Measurements from ENCODE around the gene CCDC47. TPM values are rescaled to one million over a fixed set of nuclear protein-coding genes. Genes with fewer than 3 reads are reported as not detected.
A peak's percentile ranks its signal among the peaks of the same experiment; 100 is the strongest.

CCDC47 gene
- total and polyA plus RNA-seq, 4 donors: 27.9 to 65.8 (median 49.0) TPM

DNA sequence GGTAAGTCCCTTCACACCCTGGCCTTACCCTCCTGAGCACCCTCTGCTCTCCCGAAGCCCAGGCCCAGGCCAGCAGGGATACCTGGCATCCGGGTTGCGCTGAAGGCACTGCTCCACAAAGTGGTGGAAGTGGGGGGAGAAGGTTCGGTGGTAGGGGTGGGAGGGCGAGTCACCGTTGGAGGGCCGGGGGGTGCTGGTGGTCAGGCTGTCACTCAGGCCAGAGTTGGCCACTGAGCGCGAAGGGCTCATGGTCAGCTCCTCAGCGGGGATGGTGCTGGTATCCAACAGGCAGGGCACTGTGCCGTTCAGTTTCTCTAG lies 69.2 kb downstream of the CCDC47 start:
- H3K27me3 ChIP-seq (ENCODE audit: control insufficient read depth in 1 of 2, insufficient read depth in 2 of 2, low read length in 1 of 2): no peaks in the 10 kb centered on the region
- no peak overlapping the region for H3K4me3 ChIP-seq (ENCODE audit: low read length in 2 of 2)
- intact Hi-C loops (cut with DNase I): no loop called here
- 90 to 91% methylated on average over 10 to 11 of the region's 11 CpGs for WGBS, 2 donors
- H3K4me1 ChIP-seq (ENCODE audit: control insufficient read depth in 1 of 2, insufficient read depth in 2 of 2, low read length in 2 of 2): no peaks in the 10 kb centered on the region
- DNase-seq (no peak), ATAC-seq (ENCODE audit: low FRiP score) (no peak)
- H3K27ac ChIP-seq (ENCODE audit: low read depth in 1 of 2, low read length in 2 of 2): no peak overlapping the region
- peaks cover 0 to 7% of the 10 kb centered on the region in 2 donors for H3K36me3 ChIP-seq (ENCODE audit: control insufficient read depth in 1 of 2, insufficient read depth in 2 of 2, low read length in 1 of 2)
- H3K9me3 ChIP-seq (ENCODE audit: control insufficient read depth, low read length): no peaks in the 10 kb centered on the region

DNA sequence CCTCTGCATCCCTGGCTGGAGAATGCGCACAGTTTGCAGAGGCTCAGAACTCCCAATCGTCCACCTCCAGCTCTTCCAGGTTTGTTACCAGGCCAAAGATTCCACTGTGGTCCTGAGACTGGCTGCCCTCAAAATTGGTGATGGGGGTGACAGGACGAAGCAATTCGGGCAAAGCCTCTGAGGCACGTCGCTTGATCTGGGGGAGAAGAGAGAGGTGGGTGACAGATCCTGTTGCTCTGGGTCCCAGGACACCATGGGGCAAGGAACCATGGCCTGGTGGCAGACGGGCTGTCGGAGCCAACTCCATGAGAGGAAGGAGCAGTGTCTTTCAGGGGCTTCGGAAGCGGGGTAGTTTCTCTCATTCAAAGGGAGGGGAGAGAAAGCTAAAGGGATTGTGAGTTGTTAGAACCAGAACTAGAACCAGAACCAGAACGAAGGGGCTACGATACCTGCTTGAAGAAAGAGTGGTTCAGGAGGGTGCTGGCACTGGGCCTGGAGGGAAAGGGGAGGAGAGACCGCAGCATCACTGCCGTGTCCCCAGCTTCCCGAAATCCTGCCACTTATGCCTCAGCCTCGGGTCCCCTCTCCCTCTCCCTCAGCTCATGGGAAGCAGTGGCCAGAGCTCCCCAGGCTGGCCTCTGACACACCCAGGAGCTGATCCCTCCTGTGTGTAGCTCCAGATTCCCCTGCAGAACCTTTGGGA lies 69.7 kb downstream of the CCDC47 start:
- 90% methylated on average over 16 of the region's 16 CpGs for WGBS, 2 donors
- Histone ChIP-seq H3K27ac (ENCODE audit: low read depth in 1 of 2, low read length in 2 of 2) (no peak overlapping the region), H3K27me3 (ENCODE audit: control insufficient read depth in 1 of 2, insufficient read depth in 2 of 2, low read length in 1 of 2) (no peaks in the 10 kb centered on the region), H3K9me3 (ENCODE audit: control insufficient read depth, low read length) (no peaks in the 10 kb centered on the region), H3K4me3 (ENCODE audit: low read length in 2 of 2) (no peak overlapping the region), H3K36me3 (ENCODE audit: control insufficient read depth in 1 of 2, insufficient read depth in 2 of 2, low read length in 1 of 2) (peaks cover 0 to 6% of the 10 kb centered on the region in 2 donors), H3K4me1 (ENCODE audit: control insufficient read depth in 1 of 2, insufficient read depth in 2 of 2, low read length in 2 of 2) (no peaks in the 10 kb centered on the region)
- intact Hi-C loops (cut with DNase I): no loop called here
- DNase-seq: no peak
- no peak for ATAC-seq (ENCODE audit: low FRiP score)

DNA sequence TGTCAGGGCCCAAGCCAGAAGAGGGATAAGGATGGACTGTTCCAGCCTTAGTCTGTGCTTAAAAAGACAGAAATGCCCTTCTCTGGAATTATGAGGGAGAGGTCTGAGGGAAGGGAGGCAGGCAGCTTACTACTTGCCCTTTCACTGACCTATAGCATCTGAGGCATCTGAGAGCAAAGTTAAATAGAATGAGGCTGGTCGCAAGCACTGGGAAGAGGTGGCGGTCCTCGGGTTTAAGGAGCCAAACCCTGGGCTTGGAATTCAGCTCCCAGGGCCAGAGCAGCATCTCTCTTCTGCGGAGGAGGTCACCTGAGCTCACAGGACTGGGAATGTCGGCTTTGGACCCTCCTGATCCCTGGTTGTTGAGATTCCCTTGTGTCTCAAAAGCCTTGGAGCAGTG lies 70.4 kb downstream of the CCDC47 start:
- 82 to 86% methylated on average over 5 of the region's 5 CpGs for WGBS, 2 donors
- no peaks in the 10 kb centered on the region for H3K9me3 ChIP-seq (ENCODE audit: control insufficient read depth, low read length)
- no peak overlapping the region for H3K27ac ChIP-seq (ENCODE audit: low read depth in 1 of 2, low read length in 2 of 2)
- no peak for DNase-seq
- H3K27me3 ChIP-seq (ENCODE audit: control insufficient read depth in 1 of 2, insufficient read depth in 2 of 2, low read length in 1 of 2): no peaks in the 10 kb centered on the region
- ATAC-seq (ENCODE audit: low FRiP score): no peak
- intact Hi-C loops (cut with DNase I): no loop called here
- H3K4me1 ChIP-seq (ENCODE audit: control insufficient read depth in 1 of 2, insufficient read depth in 2 of 2, low read length in 2 of 2): no peaks in the 10 kb centered on the region
- H3K4me3 ChIP-seq (ENCODE audit: low read length in 2 of 2): no peak overlapping the region
- peaks cover 0 to 6% of the 10 kb centered on the region in 2 donors for H3K36me3 ChIP-seq (ENCODE audit: control insufficient read depth in 1 of 2, insufficient read depth in 2 of 2, low read length in 1 of 2)

DNA sequence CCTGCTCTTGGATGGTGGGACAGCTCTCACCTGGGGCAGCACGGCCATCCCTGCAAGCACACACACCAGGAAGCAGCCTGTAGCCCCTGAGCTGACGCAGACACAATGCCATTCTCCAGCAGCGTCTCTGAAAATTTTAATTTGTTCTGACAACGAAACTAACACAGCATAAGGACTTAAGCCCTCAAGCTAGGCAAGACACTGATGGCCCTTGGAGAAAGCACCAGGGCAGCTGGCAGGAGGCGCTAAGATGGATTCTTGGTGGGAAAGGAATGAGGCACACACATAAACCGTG lies 70.7 kb downstream of the CCDC47 start:
- intact Hi-C loops (cut with DNase I): no loop called here
- Histone ChIP-seq H3K27me3 (ENCODE audit: control insufficient read depth in 1 of 2, insufficient read depth in 2 of 2, low read length in 1 of 2) (no peaks in the 10 kb centered on the region), H3K36me3 (ENCODE audit: control insufficient read depth in 1 of 2, insufficient read depth in 2 of 2, low read length in 1 of 2) (peaks cover 0 to 6% of the 10 kb centered on the region in 2 donors), H3K4me1 (ENCODE audit: control insufficient read depth in 1 of 2, insufficient read depth in 2 of 2, low read length in 2 of 2) (no peaks in the 10 kb centered on the region), H3K9me3 (ENCODE audit: control insufficient read depth, low read length) (no peaks in the 10 kb centered on the region), H3K27ac (ENCODE audit: low read depth in 1 of 2, low read length in 2 of 2) (no peak overlapping the region), H3K4me3 (ENCODE audit: low read length in 2 of 2) (no peak overlapping the region)
- DNase-seq (no peak), ATAC-seq (ENCODE audit: low FRiP score) (no peak)
- WGBS, 2 donors: 80 to 88% methylated on average over 6 of the region's 6 CpGs

DNA sequence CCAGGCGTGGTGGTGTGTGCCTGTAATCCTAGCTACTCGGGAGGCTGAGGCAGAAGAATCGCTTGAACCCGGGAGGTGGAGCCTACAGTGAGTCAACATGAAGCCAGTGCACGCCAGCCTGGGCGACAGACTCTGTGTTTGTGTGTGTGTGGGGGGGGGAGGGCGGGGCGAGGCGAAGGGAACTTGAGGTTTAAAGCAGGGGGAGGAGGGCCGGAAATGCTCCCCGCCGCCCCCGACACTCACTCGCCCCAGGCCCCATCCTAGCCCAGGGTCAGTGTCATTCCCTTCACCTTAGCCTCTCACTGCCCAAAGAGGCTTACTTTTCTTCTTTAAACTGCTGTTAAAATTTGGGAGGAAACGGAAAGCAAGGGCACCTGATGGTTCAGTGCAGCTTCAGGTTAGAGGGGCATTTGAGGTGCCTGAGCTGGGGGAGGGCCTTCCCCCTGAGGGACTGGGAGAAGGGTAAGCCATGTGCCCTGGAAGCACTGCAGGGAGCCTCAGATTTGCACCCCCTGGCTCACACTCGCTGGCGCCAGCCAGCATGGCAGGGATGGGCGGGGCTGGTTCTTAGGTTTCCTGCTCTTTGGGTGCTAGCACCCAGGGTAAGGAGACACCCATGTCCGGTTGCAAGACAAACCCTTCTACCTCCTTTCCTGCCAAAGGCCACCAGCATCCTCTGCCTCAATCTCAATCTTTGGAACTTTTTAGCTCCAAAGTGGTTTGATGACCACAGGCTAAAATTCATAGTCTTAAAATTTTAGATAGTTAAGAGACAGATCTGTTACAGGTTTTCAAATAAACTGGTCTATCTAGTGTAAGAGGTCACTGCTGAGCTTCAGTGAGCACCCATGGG lies 71.3 kb downstream of the CCDC47 start:
- intact Hi-C loops (cut with DNase I): no loop called here
- ATAC-seq (ENCODE audit: low FRiP score) (no peak), DNase-seq (peak in 1 of 2 donors; percentile 68)
- Histone ChIP-seq H3K4me1 (ENCODE audit: control insufficient read depth in 1 of 2, insufficient read depth in 2 of 2, low read length in 2 of 2) (no peaks in the 10 kb centered on the region), H3K4me3 (ENCODE audit: low read length in 2 of 2) (no peak overlapping the region), H3K9me3 (ENCODE audit: control insufficient read depth, low read length) (no peaks in the 10 kb centered on the region), H3K36me3 (ENCODE audit: control insufficient read depth in 1 of 2, insufficient read depth in 2 of 2, low read length in 1 of 2) (peaks cover 0 to 6% of the 10 kb centered on the region in 2 donors), H3K27ac (ENCODE audit: low read depth in 1 of 2, low read length in 2 of 2) (no peak overlapping the region), H3K27me3 (ENCODE audit: control insufficient read depth in 1 of 2, insufficient read depth in 2 of 2, low read length in 1 of 2) (no peaks in the 10 kb centered on the region)
- 87 to 92% methylated on average over 17 to 19 of the region's 19 CpGs for WGBS, 2 donors

DNA sequence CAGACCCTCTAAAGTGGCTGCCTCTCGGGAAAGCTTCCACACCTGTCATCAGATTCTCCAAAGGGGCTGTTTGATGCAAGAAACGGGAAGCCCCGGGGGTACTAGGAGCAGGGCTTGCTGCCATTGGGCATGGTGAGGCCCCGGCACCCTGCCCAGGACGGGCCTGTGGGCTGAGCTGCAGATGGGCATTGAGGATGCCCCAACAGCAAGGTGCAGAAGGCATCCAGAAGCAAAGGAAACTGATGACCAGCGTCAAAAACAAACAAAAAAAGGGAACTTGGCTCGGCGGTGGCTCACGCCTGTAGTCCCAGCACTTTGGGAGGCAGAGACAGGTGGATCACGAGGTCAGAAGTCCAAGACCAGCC lies 72.0 kb downstream of the CCDC47 start:
- Histone ChIP-seq H3K27ac (ENCODE audit: low read depth in 1 of 2, low read length in 2 of 2) (peak overlapping the region in 1 of 2 donors; percentile 48), H3K27me3 (ENCODE audit: control insufficient read depth in 1 of 2, insufficient read depth in 2 of 2, low read length in 1 of 2) (no peaks in the 10 kb centered on the region), H3K36me3 (ENCODE audit: control insufficient read depth in 1 of 2, insufficient read depth in 2 of 2, low read length in 1 of 2) (peaks cover 0 to 6% of the 10 kb centered on the region in 2 donors), H3K9me3 (ENCODE audit: control insufficient read depth, low read length) (no peaks in the 10 kb centered on the region), H3K4me3 (ENCODE audit: low read length in 2 of 2) (no peak overlapping the region), H3K4me1 (ENCODE audit: control insufficient read depth in 1 of 2, insufficient read depth in 2 of 2, low read length in 2 of 2) (no peaks in the 10 kb centered on the region)
- DNase-seq (no peak), ATAC-seq (ENCODE audit: low FRiP score) (no peak)
- 71 to 73% methylated on average over 10 of the region's 10 CpGs for WGBS, 2 donors
- intact Hi-C loops (cut with DNase I): no loop called here

DNA sequence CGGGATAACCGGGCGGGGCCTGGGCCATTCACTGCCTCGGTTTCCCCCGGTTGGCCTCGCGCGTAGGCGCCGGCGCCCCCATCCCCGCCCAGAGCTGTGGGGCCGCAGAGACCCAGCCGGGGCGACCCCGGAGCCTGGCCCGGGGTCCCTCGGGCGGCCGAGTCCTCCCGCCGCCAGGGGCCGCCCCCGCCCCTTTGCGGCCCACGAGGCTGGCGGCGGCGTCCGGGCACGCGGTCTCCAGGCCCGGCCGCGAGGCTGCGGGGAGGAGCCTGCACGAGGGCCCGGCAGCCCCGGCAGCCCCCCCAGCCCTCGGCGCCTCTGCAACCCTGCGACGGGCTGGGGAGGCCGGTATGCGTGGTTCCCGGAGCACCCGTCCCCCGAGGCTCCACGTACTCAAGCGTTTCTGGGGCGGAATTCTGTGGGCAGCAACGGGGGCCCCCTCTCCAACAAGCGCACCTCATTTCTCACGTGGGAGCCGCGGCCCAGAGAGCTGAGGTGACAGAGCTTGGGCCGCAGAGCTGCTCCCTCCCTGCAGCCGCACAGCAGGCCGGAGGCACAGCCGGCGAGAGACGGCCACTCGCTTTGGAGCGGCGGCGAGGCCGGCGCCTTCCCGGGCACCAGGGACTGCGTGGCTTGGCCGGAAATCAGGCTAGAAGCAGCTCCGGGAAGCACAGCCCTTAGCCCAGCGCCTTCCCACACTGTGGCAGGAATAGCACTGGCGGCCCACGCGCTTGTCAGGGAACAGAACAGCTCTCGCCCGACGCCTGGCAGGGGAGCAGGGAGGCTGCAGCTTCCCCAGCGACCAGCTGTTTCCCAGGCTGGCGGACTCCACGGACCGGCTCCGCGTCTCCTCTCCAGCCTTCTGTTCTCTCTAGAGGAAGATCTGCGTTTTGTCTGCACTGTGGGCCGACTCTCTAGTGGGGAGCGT lies 72.6 kb downstream of the CCDC47 start:
- Histone ChIP-seq H3K36me3 (ENCODE audit: control insufficient read depth in 1 of 2, insufficient read depth in 2 of 2, low read length in 1 of 2) (peaks cover 0 to 6% of the 10 kb centered on the region in 2 donors), H3K27ac (ENCODE audit: low read depth in 1 of 2, low read length in 2 of 2) (peak overlapping the region; percentile 7 to 48), H3K9me3 (ENCODE audit: control insufficient read depth, low read length) (no peaks in the 10 kb centered on the region), H3K4me3 (ENCODE audit: low read length in 2 of 2) (no peak overlapping the region), H3K4me1 (ENCODE audit: control insufficient read depth in 1 of 2, insufficient read depth in 2 of 2, low read length in 2 of 2) (no peaks in the 10 kb centered on the region), H3K27me3 (ENCODE audit: control insufficient read depth in 1 of 2, insufficient read depth in 2 of 2, low read length in 1 of 2) (no peaks in the 10 kb centered on the region)
- intact Hi-C loops (cut with DNase I): no loop called here
- DNase-seq: peak; percentile 88 to 93
- 3% methylated on average over 73 to 88 of the region's 88 CpGs for WGBS, 2 donors
- peak; percentile 70 for ATAC-seq (ENCODE audit: low FRiP score)

DNA sequence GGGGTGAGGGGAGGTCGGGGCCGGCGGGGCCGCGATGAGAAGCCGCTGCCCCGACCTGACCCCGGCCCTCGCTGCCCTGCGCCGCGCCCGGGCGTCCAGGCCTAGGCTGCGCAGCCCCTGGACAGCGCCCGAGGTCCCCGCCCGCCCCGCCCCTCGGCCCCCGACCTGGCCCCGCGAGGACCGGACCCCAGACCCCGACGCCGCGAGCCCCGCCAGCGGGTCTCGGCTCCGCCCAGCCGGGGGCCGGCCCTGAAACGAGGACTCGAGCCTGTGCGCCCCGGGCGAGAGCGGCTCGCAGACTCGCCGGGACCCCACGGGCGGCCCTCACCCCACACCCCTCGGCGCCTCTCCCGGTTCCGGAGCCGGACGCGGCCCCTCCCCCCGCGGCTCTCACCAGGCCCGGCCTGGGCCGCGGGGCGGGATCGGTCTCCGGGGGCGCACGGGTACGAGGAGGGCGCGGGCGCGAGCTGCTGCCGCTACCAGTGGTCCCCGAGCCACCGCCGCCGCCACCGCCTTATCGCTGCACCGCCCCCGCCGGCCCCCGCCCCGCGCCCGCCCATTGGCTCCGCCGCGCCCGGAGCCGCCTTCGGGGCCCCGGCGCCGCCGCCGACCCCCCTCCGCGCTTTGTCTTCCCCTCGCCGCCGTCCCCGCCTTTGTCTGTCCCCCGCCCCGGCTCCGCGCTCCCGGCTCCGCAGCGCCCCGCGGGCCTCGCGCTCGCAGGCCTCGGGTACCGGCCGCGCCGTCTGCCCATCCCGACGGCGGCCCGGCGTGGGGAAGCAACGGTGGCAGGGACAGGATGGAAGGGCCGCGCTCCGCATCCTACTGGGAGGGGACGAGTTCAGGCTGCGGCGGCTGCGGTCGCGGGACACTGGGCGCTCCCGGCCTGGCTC lies 73.5 kb downstream of the CCDC47 start, which contains the start of gene LIMD2:
Gene LIMD2, minus strand, starts transcription at position 488 of the 890 bp plus-strand sequence. CDS start 827 bp downstream, outside the sequence.
- peak within 1 kb of the TSS; percentile 7 to 48 for H3K27ac ChIP-seq (ENCODE audit: low read depth in 1 of 2, low read length in 2 of 2)
- DNase-seq (peak; percentile 75 to 91), ATAC-seq (ENCODE audit: low FRiP score) (no peak)
- H3K4me3 ChIP-seq (ENCODE audit: low read length in 2 of 2): peak within 1 kb of the TSS; percentile 36 to 55
- no peaks in the 10 kb centered on the region for H3K4me1 ChIP-seq (ENCODE audit: control insufficient read depth in 1 of 2, insufficient read depth in 2 of 2, low read length in 2 of 2)
- WGBS, 2 donors: 1 to 2% methylated on average over 50 to 133 of the region's 133 CpGs
- H3K27me3 ChIP-seq (ENCODE audit: control insufficient read depth in 1 of 2, insufficient read depth in 2 of 2, low read length in 1 of 2): no peaks in the 10 kb centered on the region
- peaks cover 0 to 3% of the 10 kb centered on the region in 2 donors for H3K36me3 ChIP-seq (ENCODE audit: control insufficient read depth in 1 of 2, insufficient read depth in 2 of 2, low read length in 1 of 2)
- intact Hi-C loops (cut with DNase I): loop anchor here in 1 of 2 donors (5.0 kb wide), 1 partner anchor 78 kb away; the partner anchor contains the start of gene MAP3K3
- no peaks in the 10 kb centered on the region for H3K9me3 ChIP-seq (ENCODE audit: control insufficient read depth, low read length)
